Neutrophil (primary cell): Measurements from ENCODE around the gene MYH6.

Experiments
- H3K27ac ChIP-seq: fragments of 200-600 bp; sonication (generic); 2 replicates; pipeline ENCODE4 v1.5.1; 2016; ENCODE audit warnings: mild to moderate bottlenecking, moderate library complexity
- H3K27me3 ChIP-seq: fragments of 200-600 bp; sonication (generic); 2 replicates; pipeline ENCODE4 v1.6.0; 2016; ENCODE audit warnings: mild to moderate bottlenecking
- H3K36me3 ChIP-seq: fragments of 200-600 bp; sonication (generic); 2 replicates; pipeline ENCODE4 v1.5.1; 2017
- H3K4me1 ChIP-seq, 2 experiments: fragments of 200-600 bp in 1 of 2; sonication (generic) in 1 of 2; 1 replicate in 1 of 2; 2 replicates in 1 of 2; pipeline versions ENCODE4 v1.5.1 to v1.6.1; 2013 to 2016; ENCODE audit warnings: low read depth in 1 of 2, low read length in 1 of 2, mild to moderate bottlenecking in 1 of 2, moderate library complexity in 1 of 2; ENCODE audit not compliant: control insufficient read depth in 1 of 2, insufficient read depth in 1 of 2
- H3K4me3 ChIP-seq, 2 experiments: fragments of 200-600 bp in 1 of 2; sonication (generic) in 1 of 2; 1 replicate in 1 of 2; 2 replicates in 1 of 2; pipeline ENCODE4 v1.5.1; 2013 to 2016; ENCODE audit warnings: low read depth in 1 of 2, low read length in 1 of 2, mild to moderate bottlenecking in 1 of 2, moderate library complexity in 1 of 2
- H3K9me3 ChIP-seq: fragments of 200-600 bp; sonication (generic); 2 replicates; pipeline ENCODE4 v1.5.1; 2016
- TF ChIP-seq, protein P1 (sequence below): fragments of 200-600 bp; sonication (generic); IDR thresholded peaks from 2 replicates; pipeline ENCODE4 v1.5.1; 2016; ENCODE audit warnings: antibody characterized with exemption

MYH6 gene

GRCh38 chr14:23433457-23433856 is 25.4 kb upstream of the MYH6 start:
- Histone ChIP-seq H3K4me1 (no peaks in the 10 kb centered on the region), H3K27me3 (peaks cover 5% of the 10 kb centered on the region), H3K27ac (no peak overlapping the region), H3K9me3 (no peaks in the 10 kb centered on the region), H3K36me3 (no peaks in the 10 kb centered on the region), H3K4me3 (no peak overlapping the region)
- TF ChIP-seq, protein P1, sequence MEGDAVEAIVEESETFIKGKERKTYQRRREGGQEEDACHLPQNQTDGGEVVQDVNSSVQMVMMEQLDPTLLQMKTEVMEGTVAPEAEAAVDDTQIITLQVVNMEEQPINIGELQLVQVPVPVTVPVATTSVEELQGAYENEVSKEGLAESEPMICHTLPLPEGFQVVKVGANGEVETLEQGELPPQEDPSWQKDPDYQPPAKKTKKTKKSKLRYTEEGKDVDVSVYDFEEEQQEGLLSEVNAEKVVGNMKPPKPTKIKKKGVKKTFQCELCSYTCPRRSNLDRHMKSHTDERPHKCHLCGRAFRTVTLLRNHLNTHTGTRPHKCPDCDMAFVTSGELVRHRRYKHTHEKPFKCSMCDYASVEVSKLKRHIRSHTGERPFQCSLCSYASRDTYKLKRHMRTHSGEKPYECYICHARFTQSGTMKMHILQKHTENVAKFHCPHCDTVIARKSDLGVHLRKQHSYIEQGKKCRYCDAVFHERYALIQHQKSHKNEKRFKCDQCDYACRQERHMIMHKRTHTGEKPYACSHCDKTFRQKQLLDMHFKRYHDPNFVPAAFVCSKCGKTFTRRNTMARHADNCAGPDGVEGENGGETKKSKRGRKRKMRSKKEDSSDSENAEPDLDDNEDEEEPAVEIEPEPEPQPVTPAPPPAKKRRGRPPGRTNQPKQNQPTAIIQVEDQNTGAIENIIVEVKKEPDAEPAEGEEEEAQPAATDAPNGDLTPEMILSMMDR: no peak

- no peaks in the 10 kb centered on the region for H3K4me1 ChIP-seq
- peaks cover 5% of the 10 kb centered on the region for H3K27me3 ChIP-seq
- TF ChIP-seq, protein P1: no peak
- no peaks in the 10 kb centered on the region for H3K9me3 ChIP-seq
- H3K27ac ChIP-seq: no peak overlapping the region
- H3K4me3 ChIP-seq: no peak overlapping the region
- H3K36me3 ChIP-seq: no peaks in the 10 kb centered on the region
These were observed 24.9 kb upstream of the MYH6 start for GRCh38 chr14:23432946-23433345.

- Histone ChIP-seq H3K4me3 (no peak overlapping the region), H3K27me3 (peaks cover 5% of the 10 kb centered on the region), H3K27ac (no peak overlapping the region), H3K36me3 (no peaks in the 10 kb centered on the region), H3K9me3 (no peaks in the 10 kb centered on the region), H3K4me1 (no peaks in the 10 kb centered on the region)
- TF ChIP-seq, protein P1: no peak
These were observed 24.2 kb upstream of the MYH6 start for GRCh38 chr14:23432102-23432925.

DNA sequence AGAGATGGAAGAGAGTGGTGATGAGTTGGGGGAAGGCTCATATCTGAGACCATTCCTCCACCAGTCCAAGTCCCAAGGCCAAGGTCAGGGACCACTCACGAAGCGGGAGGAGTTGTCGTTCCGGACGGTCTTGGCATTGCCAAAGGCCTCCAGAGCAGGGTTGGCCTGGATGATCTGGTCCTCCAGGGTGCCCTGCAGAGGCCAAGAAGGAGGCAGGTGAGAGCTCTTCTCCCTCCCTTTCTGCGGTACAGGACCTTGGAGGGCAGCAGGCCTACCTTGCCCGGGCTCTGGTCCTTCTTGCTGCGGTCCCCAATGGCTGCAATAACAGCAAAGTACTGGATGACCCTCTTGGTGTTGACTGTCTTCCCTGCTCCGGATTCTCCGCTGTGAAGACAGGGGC is 23.4 kb upstream of the MYH6 start:
- Histone ChIP-seq H3K4me3 (no peak overlapping the region), H3K27me3 (peaks cover 5% of the 10 kb centered on the region), H3K9me3 (no peaks in the 10 kb centered on the region), H3K4me1 (no peaks in the 10 kb centered on the region), H3K36me3 (no peaks in the 10 kb centered on the region), H3K27ac (no peak overlapping the region)
- TF ChIP-seq, protein P1: no peak

GRCh38 chr14:23430723-23431085 is 22.6 kb upstream of the MYH6 start:
- H3K4me3 ChIP-seq: no peak overlapping the region
- no peak overlapping the region for H3K27ac ChIP-seq
- no peaks in the 10 kb centered on the region for H3K4me1 ChIP-seq
- peaks cover 5% of the 10 kb centered on the region for H3K27me3 ChIP-seq
- H3K36me3 ChIP-seq: no peaks in the 10 kb centered on the region
- H3K9me3 ChIP-seq: no peaks in the 10 kb centered on the region
- TF ChIP-seq, protein P1: no peak
